Measurements from ENCODE around the gene BMPR1B. TPM values are rescaled to one million over a fixed set of nuclear protein-coding genes. Genes with fewer than 3 reads are reported as not detected.

Gene BMPR1B
- total and polyA plus RNA-seq, 9 of the 15 experiments (the other 6 are each of a cell fraction or from before 2014, with no cell fraction given) = 0.01 TPM; not detected in 8

GRCh38 chr4:95059663-95060062, 301.9 kb downstream of the BMPR1B start:
- DNase-seq (ENCODE audit: extremely low read depth in 1 of 4, low spot score in 3 of 4) = no peak
- in situ Hi-C loops (cut with MboI) (no loop called here), intact Hi-C loops (cut with micrococcal nuclease) (no loop called here)
- no peaks in the 10 kb centered on the region for H3K4me1 ChIP-seq (replicated peaks in 1 of 2; ENCODE audit: control insufficient read depth in 2 of 2, insufficient read depth in 2 of 2, low read length in 2 of 2)
- H3K27me3 ChIP-seq (ENCODE audit: control insufficient read depth in 2 of 2, insufficient read depth in 2 of 2, low read length in 2 of 2) = no peaks in the 10 kb centered on the region
- H3K4me2 ChIP-seq (ENCODE audit: insufficient read depth, low read length) = no peak overlapping the region
- no TSS peak for BruUV-seq (replicated peaks)
- no peaks in the 10 kb centered on the region for H3K9me1 ChIP-seq (ENCODE audit: control insufficient read depth, insufficient read depth, low read length)
- H3K27ac ChIP-seq (ENCODE audit: extremely low read depth, low read depth, low read length) = no peak overlapping the region
- H3K4me3 ChIP-seq = no peak overlapping the region
- FAIRE-seq = no peak
- H4K20me1 ChIP-seq (replicated peaks; ENCODE audit: control insufficient read depth, insufficient read depth, low read length) = no peaks in the 10 kb centered on the region
- H3K9me3 ChIP-seq (replicated peaks; ENCODE audit: control insufficient read depth, insufficient read depth, low read depth, low read length) = no peaks in the 10 kb centered on the region
- H3K36me3 ChIP-seq (ENCODE audit: control insufficient read depth, insufficient read depth, low read length) = no peaks in the 10 kb centered on the region
- no peak for ATAC-seq
- no peaks in the 10 kb centered on the region for H3K79me2 ChIP-seq (ENCODE audit: control insufficient read depth, insufficient read depth, low read length)
- 0% methylated on average over 1 of the region's 1 CpG for WGBS (ENCODE audit: insufficient coverage, low coverage, missing lambda C conversion rate)
- ChIA-PET CTCF (ENCODE audit: low intra/inter-chr PET ratio) (no interaction called here), POLR2A (no interaction called here)
- no peak overlapping the region for H2AFZ ChIP-seq (ENCODE audit: low read depth, low read length)
- H3K9ac ChIP-seq (ENCODE audit: insufficient read depth in 1 of 2, low read depth in 2 of 2, low read length in 2 of 2) = no peak overlapping the region
- TF ChIP-seq DIDO1 (tag; IDR thresholded peaks at IDR 0.05; ENCODE audit: low read depth) (no peak), TSHZ1 (CRISPR knock-in tag; IDR thresholded peaks at IDR 0.05) (no peak), ATF6 (CRISPR knock-in tag; IDR thresholded peaks at IDR 0.05) (no peak), HOXB6 (CRISPR knock-in tag; IDR thresholded peaks at IDR 0.05; ENCODE audit: borderline replicate concordance) (no peak), PYGO2 (tag; IDR thresholded peaks at IDR 0.05) (no peak), ZNF175 (CRISPR knock-in tag; IDR thresholded peaks at IDR 0.05; ENCODE audit: low read depth) (no peak), UBTF (IDR thresholded peaks at IDR 0.05; ENCODE audit: borderline replicate concordance in 1 of 2, low read depth in 2 of 2, low read length in 2 of 2) (no peak), TCF3 (CRISPR knock-in tag; IDR thresholded peaks at IDR 0.05) (no peak)
